Caco-2 (cell line): ENCODE results near the gene NPL. TPM values are rescaled to one million over a fixed set of nuclear protein-coding genes. Genes with fewer than 3 reads are reported as not detected.

Experiments
- BruUV-seq: library from RNA; stranded (reverse); fragments of 400-500 nt; replicated peaks from 2 replicates; lab custom pipeline; 2021; lab: Mats Ljungman, UMichigan
- CTCF ChIA-PET: fragments of 300-600 bp; sonication (Branson Sonifier 250); formaldehyde crosslinking; loops from one replicate; lab custom pipeline; 2022; ENCODE audit warnings: antibody characterized with exemption; lab: Charles Lee
- POLR2A ChIA-PET: fragments of 300-600 bp; sonication (Branson Sonifier 250); formaldehyde crosslinking; loops from one replicate; lab custom pipeline; 2022; ENCODE audit warnings: antibody characterized with exemption; lab: Charles Lee
- DNase-seq, 2 experiments: peaks; one replicate each; pipeline versions ENCODE4 v3.0.0 to v3.0.0-alpha.2; 2020 to 2022
- H3K27me3 ChIP-seq: replicated peaks from 2 replicates; pipeline ENCODE4 v1.6.0; 2011; ENCODE audit warnings: low read length; ENCODE audit not compliant: control insufficient read depth, insufficient read depth
- H3K36me3 ChIP-seq: 2 replicates; pipeline ENCODE4 v1.5.1; 2011; ENCODE audit warnings: low read length; ENCODE audit not compliant: control insufficient read depth, insufficient read depth
- H3K4me1 ChIP-seq: fragments of 250-450 bp; sonication (Bioruptor Pico); 2 replicates; pipeline ENCODE4 v1.5.1; 2020; ENCODE audit warnings: mild to moderate bottlenecking
- H3K4me3 ChIP-seq: 2 replicates; pipeline ENCODE4 v1.5.1; 2011; ENCODE audit warnings: low read depth, mild to moderate bottlenecking, control low read depth, low read length
- H3K9me3 ChIP-seq: fragments of 250-450 bp; sonication (Bioruptor Pico); 2 replicates; pipeline ENCODE4 v1.5.1; 2020; ENCODE audit warnings: mild to moderate bottlenecking, moderate library complexity
- H3K27ac Mint-ChIP-seq: one replicate; pipeline ENCODE4 v1.8.0; 2022; ENCODE audit warnings: mixed read lengths; ENCODE audit not compliant: unreplicated experiment
- H3K27me3 Mint-ChIP-seq: one replicate; pipeline ENCODE4 v1.8.0; 2022; ENCODE audit warnings: mixed read lengths; ENCODE audit not compliant: insufficient read depth, unreplicated experiment
- H3K36me3 Mint-ChIP-seq: one replicate; pipeline ENCODE4 v1.8.0; 2022; ENCODE audit warnings: mild to moderate bottlenecking, mixed read lengths; ENCODE audit not compliant: insufficient read depth, unreplicated experiment
- H3K4me1 Mint-ChIP-seq: one replicate; pipeline ENCODE4 v1.8.0; 2022; ENCODE audit warnings: low read depth, mixed read lengths; ENCODE audit not compliant: unreplicated experiment
- H3K4me3 Mint-ChIP-seq: one replicate; pipeline ENCODE4 v1.8.0; 2022; ENCODE audit warnings: mild to moderate bottlenecking, moderate library complexity, mixed read lengths; ENCODE audit not compliant: unreplicated experiment
- H3K9me3 Mint-ChIP-seq: one replicate; pipeline ENCODE4 v1.8.0; 2022; ENCODE audit warnings: mixed read lengths; ENCODE audit not compliant: unreplicated experiment
- CTCF ChIP-seq, 2 experiments: fragments of 200-600 bp in 1 of 2; IDR thresholded peaks; 1 replicate in 1 of 2; 2 replicates in 1 of 2; pipeline versions ENCODE4 v1.5.1 to v1.8.0; 2011 to 2022; ENCODE audit warnings: antibody characterized with exemption in 1 of 2, control low read depth in 1 of 2, inconsistent platforms in 1 of 2, low read depth in 1 of 2, low read length in 1 of 2, mild to moderate bottlenecking in 1 of 2, moderate library complexity in 1 of 2; ENCODE audit not compliant: insufficient read depth in 1 of 2, severe bottlenecking in 1 of 2, unreplicated experiment in 1 of 2
- intact Hi-C: fragments of 100-400 bp; cut with micrococcal nuclease; formaldehyde crosslinking; loops from one replicate; pipeline ENCODE4 v1.10.0; 2022; ENCODE audit not compliant: unreplicated experiment
- total RNA-seq: library from RNA; stranded (reverse); gene quantifications from 2 replicates; pipeline ENCODE4 v1.2.3, GENCODE V29; 2022

NPL gene
- total RNA-seq, 1 experiment from 2014 or later = 4.8 TPM

GRCh38 chr1:182766050-182766449 is 23.5 kb upstream of the NPL start:
- no peaks in the 10 kb centered on the region for H3K4me1 Mint-ChIP-seq
- no peak for TF ChIP-seq CTCF (IDR thresholded peaks at IDR 0.05; ENCODE audit: insufficient read depth in 1 of 2, low read depth in 1 of 2, low read length in 1 of 2, severe bottlenecking in 1 of 2, unreplicated experiment in 1 of 2)
- peaks cover 9% of the 10 kb centered on the region for H3K27me3 Mint-ChIP-seq
- H3K36me3 ChIP-seq = no peaks in the 10 kb centered on the region
- BruUV-seq = no TSS peak
- H3K27ac Mint-ChIP-seq = no peak overlapping the region
- no peak overlapping the region for H3K4me3 ChIP-seq
- no peaks in the 10 kb centered on the region for H3K36me3 Mint-ChIP-seq
- H3K4me3 Mint-ChIP-seq = no peak overlapping the region
- peaks cover 1% of the 10 kb centered on the region for H3K27me3 ChIP-seq
- no peak for DNase-seq
- ChIA-PET CTCF (no interaction called here), POLR2A (no interaction called here)
- H3K9me3 Mint-ChIP-seq = peaks cover 10% of the 10 kb centered on the region
- no peaks in the 10 kb centered on the region for H3K4me1 ChIP-seq
- no peaks in the 10 kb centered on the region for H3K9me3 ChIP-seq
- intact Hi-C loops = no loop called here

- Mint-ChIP-seq H3K4me3 (no peak overlapping the region), H3K27ac (no peak overlapping the region)
- CTCF ChIA-PET = no interaction called here
Measured at GRCh38 chr1:182766881-182767645, 22.5 kb upstream of the NPL start.

GRCh38 chr1:182768963-182769362 is 20.6 kb upstream of the NPL start:
- intact Hi-C loops = no loop called here
- Mint-ChIP-seq H3K4me1 (no peaks in the 10 kb centered on the region), H3K36me3 (no peaks in the 10 kb centered on the region), H3K9me3 (no peaks in the 10 kb centered on the region), H3K27ac (no peak overlapping the region), H3K27me3 (peaks cover 9% of the 10 kb centered on the region), H3K4me3 (no peak overlapping the region)
- no peak overlapping the region for H3K4me3 ChIP-seq
- BruUV-seq = no TSS peak
- ChIA-PET POLR2A (no interaction called here), CTCF (no interaction called here)
- DNase-seq = no peak
- no peaks in the 10 kb centered on the region for H3K36me3 ChIP-seq
- no peak for TF ChIP-seq CTCF (IDR thresholded peaks at IDR 0.05; ENCODE audit: insufficient read depth in 1 of 2, low read depth in 1 of 2, low read length in 1 of 2, severe bottlenecking in 1 of 2, unreplicated experiment in 1 of 2)
- H3K4me1 ChIP-seq = no peaks in the 10 kb centered on the region
- H3K27me3 ChIP-seq = peaks cover 1% of the 10 kb centered on the region
- H3K9me3 ChIP-seq = no peaks in the 10 kb centered on the region

More at GRCh38 chr1:182766881-182767645, 22.5 kb upstream of the NPL start:
- no peak for TF ChIP-seq CTCF (IDR thresholded peaks at IDR 0.05; ENCODE audit: insufficient read depth in 1 of 2, low read depth in 1 of 2, low read length in 1 of 2, severe bottlenecking in 1 of 2, unreplicated experiment in 1 of 2)
- Mint-ChIP-seq H3K36me3 (no peaks in the 10 kb centered on the region), H3K27me3 (peaks cover 9% of the 10 kb centered on the region), H3K9me3 (peaks cover under 1% of the 10 kb centered on the region), H3K4me1 (no peaks in the 10 kb centered on the region)
- no peak for DNase-seq
- intact Hi-C loops = no loop called here
- Histone ChIP-seq H3K4me3 (no peak overlapping the region), H3K27me3 (peaks cover 1% of the 10 kb centered on the region), H3K36me3 (no peaks in the 10 kb centered on the region), H3K4me1 (no peaks in the 10 kb centered on the region), H3K9me3 (no peaks in the 10 kb centered on the region)
- POLR2A ChIA-PET = no interaction called here
- no TSS peak for BruUV-seq
